Mesendoderm (in vitro differentiated cells): Measurements from ENCODE around the gene EIF5AL1.
"Not testable (repeated sequence)": the region's sequence is repeated elsewhere in the genome, so short reads cannot be mapped to it uniquely, and the experiment has no call there.

Source experiments
- DNase-seq: peaks from one replicate; pipeline ENCODE4 v3.0.0; 2013
- H2AK5ac ChIP-seq: 2 replicates; pipeline ENCODE4 v1.6.1; 2013; ENCODE audit warnings: low read length, inconsistent platforms
- H2BK120ac ChIP-seq: 2 replicates; pipeline ENCODE4 v1.6.1; 2013; ENCODE audit warnings: low read depth, mild to moderate bottlenecking, low read length, moderate library complexity, mixed read lengths
- H2BK15ac ChIP-seq: replicated peaks from 2 replicates; pipeline ENCODE4 v1.6.1; 2013; ENCODE audit warnings: low read depth, mild to moderate bottlenecking, moderate library complexity
- H2BK5ac ChIP-seq: 2 replicates; pipeline ENCODE4 v1.6.1; 2013; ENCODE audit warnings: low read length, inconsistent platforms
- H3K18ac ChIP-seq: 2 replicates; pipeline ENCODE4 v1.6.1; 2013; ENCODE audit warnings: mild to moderate bottlenecking, low read length, mixed read lengths
- H3K23ac ChIP-seq: one replicate; pipeline ENCODE4 v1.6.1; 2013; ENCODE audit warnings: low read length
- H3K27ac ChIP-seq: 2 replicates; pipeline ENCODE4 v1.5.1; 2013; ENCODE audit warnings: low read depth, mild to moderate bottlenecking, inconsistent platforms, low read length, moderate library complexity
- H3K27me3 ChIP-seq: 2 replicates; pipeline ENCODE4 v1.6.1; 2013; ENCODE audit warnings: low read length, control low read depth, mild to moderate bottlenecking, inconsistent platforms; ENCODE audit not compliant: insufficient read depth, poor library complexity
- H3K36me3 ChIP-seq: 2 replicates; pipeline ENCODE4 v1.6.1; 2013; ENCODE audit warnings: low read length, inconsistent platforms; ENCODE audit not compliant: control insufficient read depth, insufficient read depth
- H3K4ac ChIP-seq: one replicate; pipeline ENCODE4 v1.6.1; 2013; ENCODE audit warnings: low read depth, mild to moderate bottlenecking, low read length, moderate library complexity
- H3K4me1 ChIP-seq: 2 replicates; pipeline ENCODE4 v1.6.1; 2013; ENCODE audit warnings: low read depth, low read length, inconsistent platforms; ENCODE audit not compliant: control insufficient read depth
- H3K4me2 ChIP-seq: 2 replicates; pipeline ENCODE4 v1.6.1; 2013; ENCODE audit warnings: low read length
- H3K4me3 ChIP-seq: 2 replicates; pipeline ENCODE4 v1.5.1; 2013; ENCODE audit warnings: mild to moderate bottlenecking, low read length
- H3K56ac ChIP-seq: one replicate; pipeline ENCODE4 v1.6.1; 2013; ENCODE audit warnings: low read length
- H3K79me1 ChIP-seq: 2 replicates; pipeline ENCODE4 v1.6.1; 2013; ENCODE audit warnings: low read length, inconsistent platforms
- H3K79me2 ChIP-seq: 2 replicates; pipeline ENCODE4 v1.6.1; 2013; ENCODE audit warnings: mild to moderate bottlenecking, low read length; ENCODE audit not compliant: control insufficient read depth, insufficient read depth
- H3K9ac ChIP-seq: 2 replicates; pipeline ENCODE4 v1.6.1; 2013; ENCODE audit warnings: low read length, inconsistent platforms
- H4K5ac ChIP-seq: one replicate; pipeline ENCODE4 v1.6.1; 2013; ENCODE audit warnings: low read length
- H4K8ac ChIP-seq: one replicate; pipeline ENCODE4 v1.6.1; 2013; ENCODE audit warnings: low read depth, mild to moderate bottlenecking, control low read depth, low read length, moderate library complexity
- WGBS: extraction: QIAGEN DNeasy Blood & Tissue Kit; methylation state at CpG from one replicate; pipeline ENCODE4 v1.1.7; 2013; ENCODE audit warnings: low lambda C conversion rate, missing lambda C conversion rate; ENCODE audit not compliant: insufficient coverage; ENCODE audit errors: extremely low coverage; 5-methylcytosine and 5-hydroxymethylcytosine counted together

EIF5AL1 gene

GRCh38 chr10:79533903-79534175 is 21.5 kb downstream of the EIF5AL1 start:
- H2AK5ac ChIP-seq, H3K79me2 ChIP-seq, H3K18ac ChIP-seq, H3K56ac ChIP-seq, H3K27me3 ChIP-seq, H3K27ac ChIP-seq, H3K4ac ChIP-seq, H2BK5ac ChIP-seq, H3K4me1 ChIP-seq, H3K4me2 ChIP-seq, H3K4me3 ChIP-seq, H2BK15ac ChIP-seq, H4K8ac ChIP-seq, H3K9ac ChIP-seq, H3K23ac ChIP-seq, H3K36me3 ChIP-seq, DNase-seq, H4K5ac ChIP-seq, H3K79me1 ChIP-seq, H2BK120ac ChIP-seq: not testable (repeated sequence)
- no CpG with 5 or more reads among the region's 5 CpGs for WGBS

GRCh38 chr10:79538311-79538710 is 26.0 kb downstream of the EIF5AL1 start:
- not testable (repeated sequence) for H3K27ac ChIP-seq, H2AK5ac ChIP-seq, H2BK120ac ChIP-seq, H3K27me3 ChIP-seq, H3K79me2 ChIP-seq, H3K4ac ChIP-seq, H3K23ac ChIP-seq, H3K4me3 ChIP-seq, H3K18ac ChIP-seq, H2BK5ac ChIP-seq, H3K56ac ChIP-seq, H2BK15ac ChIP-seq, H4K5ac ChIP-seq, H3K36me3 ChIP-seq, H3K9ac ChIP-seq, H3K79me1 ChIP-seq, DNase-seq, H3K4me1 ChIP-seq, H4K8ac ChIP-seq, H3K4me2 ChIP-seq
- WGBS: no CpG with 5 or more reads among the region's 6 CpGs

DNA sequence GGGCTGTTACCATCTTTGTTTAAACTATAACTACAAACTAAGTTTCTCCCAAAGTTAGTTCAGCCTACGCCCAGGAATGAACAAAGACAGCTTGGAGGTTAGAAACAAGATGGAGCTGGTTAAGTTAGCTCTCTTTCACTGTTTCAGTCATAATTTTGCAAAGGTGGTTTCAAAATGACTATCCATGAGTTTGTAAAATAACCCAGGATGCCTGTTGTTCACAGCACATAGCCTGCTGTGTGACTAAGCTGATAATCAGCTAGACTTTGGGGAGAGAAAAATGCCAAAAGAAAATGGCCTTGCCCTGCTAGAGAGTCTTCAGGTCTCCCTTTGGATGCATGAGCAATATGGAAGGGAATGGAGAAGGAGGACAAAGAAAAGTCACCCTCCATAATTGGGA is 28.6 kb downstream of the EIF5AL1 start:
- H3K23ac ChIP-seq, H3K4ac ChIP-seq, DNase-seq, H3K9ac ChIP-seq, H3K79me2 ChIP-seq, H3K56ac ChIP-seq, H3K4me1 ChIP-seq, H3K79me1 ChIP-seq, H3K18ac ChIP-seq, H3K4me3 ChIP-seq, H2BK120ac ChIP-seq, H4K8ac ChIP-seq, H3K36me3 ChIP-seq, H2AK5ac ChIP-seq, H2BK15ac ChIP-seq, H3K4me2 ChIP-seq, H3K27me3 ChIP-seq, H4K5ac ChIP-seq, H2BK5ac ChIP-seq, H3K27ac ChIP-seq: not testable (repeated sequence)
- no CpG with 5 or more reads among the region's 1 CpG for WGBS

DNA sequence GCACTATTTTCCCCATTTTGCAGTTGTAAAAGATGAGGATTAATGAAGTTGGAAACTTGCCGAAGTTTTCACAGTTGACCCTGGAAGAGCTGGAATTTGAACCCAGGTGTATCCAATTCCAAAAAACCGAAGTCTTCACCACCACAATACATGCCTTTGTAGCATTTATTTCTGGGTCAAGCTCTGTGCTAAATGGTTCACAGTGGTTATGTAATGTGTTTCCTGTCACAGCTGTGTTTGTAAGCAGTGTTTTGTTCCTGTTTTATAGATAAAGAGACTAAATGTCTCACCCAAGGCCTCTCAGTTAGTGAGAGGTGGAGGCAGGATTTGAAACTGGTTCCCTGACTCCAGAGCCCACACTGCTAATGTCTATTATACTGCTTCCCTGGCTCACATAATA is 30.3 kb downstream of the EIF5AL1 start:
- no CpG with 5 or more reads among the region's 2 CpGs for WGBS

GRCh38 chr10:79544408-79544807 is 32.1 kb downstream of the EIF5AL1 start:
- not testable (repeated sequence) for H3K27me3 ChIP-seq, H3K79me2 ChIP-seq, H3K23ac ChIP-seq, H3K56ac ChIP-seq, H4K8ac ChIP-seq, H2BK120ac ChIP-seq, H3K4me1 ChIP-seq, H3K4ac ChIP-seq, H3K79me1 ChIP-seq, H3K36me3 ChIP-seq, H3K4me2 ChIP-seq, H3K27ac ChIP-seq, H2AK5ac ChIP-seq, H3K4me3 ChIP-seq, H4K5ac ChIP-seq, DNase-seq, H2BK15ac ChIP-seq, H3K9ac ChIP-seq, H2BK5ac ChIP-seq, H3K18ac ChIP-seq
- no CpG with 5 or more reads among the region's 3 CpGs for WGBS

More for the DNA sequence above, 30.3 kb downstream of the EIF5AL1 start:
- Histone ChIP-seq H2BK120ac (no peak overlapping the region), H2AK5ac (no peak overlapping the region), H2BK5ac (no peak overlapping the region), H3K79me2 (no peaks in the 10 kb centered on the region), H3K36me3 (no peaks in the 10 kb centered on the region), H3K56ac (no peak overlapping the region), H3K4me1 (no peaks in the 10 kb centered on the region), H3K9ac (no peak overlapping the region), H4K8ac (no peak overlapping the region), H3K4ac (no peak overlapping the region), H3K18ac (no peak overlapping the region), H3K4me2 (no peak overlapping the region), H2BK15ac (no peak overlapping the region), H3K27me3 (no peaks in the 10 kb centered on the region), H3K4me3 (no peak overlapping the region), H4K5ac (no peak overlapping the region), H3K79me1 (no peaks in the 10 kb centered on the region), H3K27ac (no peak overlapping the region), H3K23ac (no peak overlapping the region)
- DNase-seq: no peak

DNA sequence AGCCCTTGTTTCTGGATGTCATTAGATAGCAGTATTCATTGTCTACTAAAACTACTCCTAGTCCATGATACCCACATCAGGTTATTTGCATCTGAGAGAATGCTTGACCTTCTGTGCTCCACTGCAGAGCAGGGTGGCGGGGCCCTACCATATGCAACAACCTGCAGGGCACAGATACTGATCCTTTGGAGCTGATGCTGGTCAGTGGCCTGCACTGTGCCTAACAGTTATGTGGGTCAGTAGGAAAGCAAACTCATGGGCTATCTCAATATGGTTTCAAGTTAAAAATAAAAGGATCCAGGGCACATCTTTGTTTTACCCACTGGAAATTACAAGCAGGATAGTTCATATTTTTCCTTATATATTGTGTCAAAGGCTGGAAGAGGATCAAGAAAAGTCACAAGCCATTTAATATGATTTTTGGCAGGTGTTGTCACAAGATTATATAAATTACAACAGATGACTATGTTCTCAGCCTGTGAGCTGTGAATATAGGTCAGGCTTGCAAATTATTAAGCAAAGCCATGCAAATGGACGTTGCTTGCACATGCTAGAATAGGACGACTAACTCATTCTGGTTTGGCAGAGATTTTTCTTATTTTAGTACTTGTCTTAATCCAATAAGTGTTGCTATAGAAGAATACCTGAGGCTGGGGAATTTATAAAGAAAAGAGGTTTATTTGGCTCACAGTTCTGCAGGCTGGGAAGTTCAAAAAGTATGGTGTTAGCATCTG is 32.8 kb downstream of the EIF5AL1 start:
- H4K5ac ChIP-seq, H3K9ac ChIP-seq, H3K27ac ChIP-seq, H2AK5ac ChIP-seq, H3K27me3 ChIP-seq, H2BK120ac ChIP-seq, H3K79me1 ChIP-seq, H2BK5ac ChIP-seq, H3K4me3 ChIP-seq, H3K79me2 ChIP-seq, H3K4ac ChIP-seq, H2BK15ac ChIP-seq, H4K8ac ChIP-seq, DNase-seq, H3K56ac ChIP-seq, H3K36me3 ChIP-seq, H3K18ac ChIP-seq, H3K23ac ChIP-seq, H3K4me1 ChIP-seq, H3K4me2 ChIP-seq: not testable (repeated sequence)
- no CpG with 5 or more reads among the region's 3 CpGs for WGBS
